Posterior vena cava (tissue), 2 donors: Measurements from ENCODE around the gene SEZ6L2. TPM values are rescaled to one million over a fixed set of nuclear protein-coding genes. Genes with fewer than 3 reads are reported as not detected.
"Not testable (repeated sequence)": the region's sequence is repeated elsewhere in the genome, so short reads cannot be mapped to it uniquely, and the experiment has no call there.

Source experiments
- DNase-seq: peaks from one replicate; pipeline ENCODE4 v3.0.0-alpha.2; 2020; ENCODE audit warnings: low spot score
- intact Hi-C, 2 donors: fragments of 100-400 bp; cut with DNase I; formaldehyde crosslinking; loops; one replicate each; pipeline versions ENCODE4 v1.14.1 to v1.14.2; 2022 to 2023
- total RNA-seq, 2 donors: library from RNA; stranded (reverse); fragmentation: NEBNext Ultra II Directional; extraction: Animal tissue kit (Norgen Biotek cat#: 25700); gene quantifications; one replicate each; pipeline ENCODE4 v1.2.1, GENCODE V29; 2021
- donor health status: DM: yes; HTN: yes; CAD: no.
- donor health status: DM: yes; HTN: yes; CAD: no.

The SEZ6L2 gene
- total RNA-seq, 2 donors from 2014 or later, result 0.86 to 1.2 TPM

- no peak for DNase-seq
- intact Hi-C loops, result no loop called here
These were observed 5.0 kb downstream of the SEZ6L2 start for GRCh38 chr16:29894352-29894751.

- intact Hi-C loops, result no loop called here
- DNase-seq, result no peak
These were observed 5.8 kb downstream of the SEZ6L2 start for GRCh38 chr16:29893553-29893952.

GRCh38 chr16:29892458-29892813 lies 6.9 kb downstream of the SEZ6L2 start:
- intact Hi-C loops, result no loop called here
- no peak for DNase-seq

- intact Hi-C loops, result no loop called here
- no peak for DNase-seq
These were observed 7.6 kb downstream of the SEZ6L2 start for GRCh38 chr16:29891525-29892457.

GRCh38 chr16:29889372-29889771 lies 10.0 kb downstream of the SEZ6L2 start:
- intact Hi-C loops, DNase-seq: not testable (repeated sequence)

GRCh38 chr16:29883987-29884386 lies 15.4 kb downstream of the SEZ6L2 start:
- intact Hi-C loops, result no loop called here
- DNase-seq, result no peak

GRCh38 chr16:29881050-29881449 lies 18.3 kb downstream of the SEZ6L2 start:
- DNase-seq, result no peak
- intact Hi-C loops, result no loop called here

- intact Hi-C loops, result loop anchor here in 1 of 2 donors (10.0 kb wide), 1 partner anchor 67 kb away; no protein-coding TSS in a partner anchor
- DNase-seq, result no peak
These were observed 21.2 kb downstream of the SEZ6L2 start for GRCh38 chr16:29878172-29878571.

- intact Hi-C loops, result loop anchor here in 1 of 2 donors (10.0 kb wide), 1 partner anchor 67 kb away; no protein-coding TSS in a partner anchor
- DNase-seq, result no peak
These were observed 21.9 kb downstream of the SEZ6L2 start for GRCh38 chr16:29877266-29877961.

- intact Hi-C loops, result loop anchor here in 1 of 2 donors (10.0 kb wide), 1 partner anchor 68 kb away; no protein-coding TSS in a partner anchor
- DNase-seq, result no peak
These were observed 22.6 kb downstream of the SEZ6L2 start for GRCh38 chr16:29876594-29877249.

GRCh38 chr16:29876217-29876593 lies 23.1 kb downstream of the SEZ6L2 start:
- DNase-seq, result no peak
- intact Hi-C loops, result loop anchor here in 1 of 2 donors (10.0 kb wide), 1 partner anchor 69 kb away; no protein-coding TSS in a partner anchor

GRCh38 chr16:29875206-29875605 lies 24.1 kb downstream of the SEZ6L2 start:
- no peak for DNase-seq
- intact Hi-C loops, result loop anchor here in 1 of 2 donors (10.0 kb wide), 1 partner anchor 70 kb away; no protein-coding TSS in a partner anchor

- DNase-seq, result no peak
- intact Hi-C loops, result loop anchor here in 1 of 2 donors (10.0 kb wide), 1 partner anchor 71 kb away; no protein-coding TSS in a partner anchor
These were observed 26.0 kb downstream of the SEZ6L2 start for GRCh38 chr16:29873319-29873718.

- intact Hi-C loops, result loop anchor here in 1 of 2 donors (10.0 kb wide), 1 partner anchor 73 kb away; no protein-coding TSS in a partner anchor
- no peak for DNase-seq
These were observed 27.4 kb downstream of the SEZ6L2 start for GRCh38 chr16:29871822-29872546.

- intact Hi-C loops, DNase-seq: not testable (repeated sequence)
These were observed 30.3 kb downstream of the SEZ6L2 start for GRCh38 chr16:29869067-29869466.

GRCh38 chr16:29868396-29869009 lies 30.8 kb downstream of the SEZ6L2 start:
- no peak for DNase-seq
- intact Hi-C loops, result no loop called here

GRCh38 chr16:29864205-29864604 lies 35.1 kb downstream of the SEZ6L2 start:
- peak; percentile 80 for DNase-seq
- intact Hi-C loops, result loop anchor here in 1 of 2 donors (5.0 kb wide), 1 partner anchor 98 kb away; the partner anchor contains the start of gene TMEM219

GRCh38 chr16:29863669-29863984 lies 35.7 kb downstream of the SEZ6L2 start:
- DNase-seq, result no peak

More at GRCh38 chr16:29863669-29863984, 35.7 kb downstream of the SEZ6L2 start:
- intact Hi-C loops, result loop anchor here in 1 of 2 donors (5.0 kb wide), 1 partner anchor 99 kb away; the partner anchor contains the start of gene TMEM219
